Endometrial microvascular endothelial cells (primary cell): ENCODE results near the gene HOXD12. TPM values are rescaled to one million over a fixed set of nuclear protein-coding genes. Genes with fewer than 3 reads are reported as not detected.

Experiments used
- in situ Hi-C: cut with HindIII; loops from 2 replicates; pipeline ENCODE4 v1.10.0; 2017; ENCODE audit warnings: low sequenced_read_pairs, low pct_unique_long_range_greater_than_20kb; ENCODE audit errors: inconsistent ontology term
- total RNA-seq: library from RNA; depleted of rRNA; stranded (reverse); fragments of >200 nt; gene quantifications from one replicate; pipeline ENCODE4 v1.2.3, GENCODE V29; 2015; ENCODE audit errors: inconsistent ontology term

Gene HOXD12
- total RNA-seq, 1 donor from 2014 or later: not detected

GRCh38 chr2:176079831-176080539 lies 19.6 kb upstream of the HOXD12 start:
- in situ Hi-C loops: no loop called here

GRCh38 chr2:176080540-176081375 lies 18.8 kb upstream of the HOXD12 start:
- in situ Hi-C loops: no loop called here

- in situ Hi-C loops: no loop called here
Observed at GRCh38 chr2:176081376-176081836, 18.2 kb upstream of the HOXD12 start.

GRCh38 chr2:176081837-176082524 lies 17.6 kb upstream of the HOXD12 start:
- in situ Hi-C loops: no loop called here

- in situ Hi-C loops: no loop called here
Observed at GRCh38 chr2:176082525-176082823, 17.1 kb upstream of the HOXD12 start.

- in situ Hi-C loops: no loop called here
Observed at GRCh38 chr2:176082824-176083751, 16.5 kb upstream of the HOXD12 start.

- in situ Hi-C loops: no loop called here
Observed at GRCh38 chr2:176083796-176084261, 15.8 kb upstream of the HOXD12 start, which contains the start of gene EVX2. TSS of gene EVX2 (minus strand) at chr2:176083962. CDS start at chr2:176083776, 186 bp downstream.

- in situ Hi-C loops: no loop called here
Observed at GRCh38 chr2:176084611-176085119, 14.9 kb upstream of the HOXD12 start.

GRCh38 chr2:176085120-176085788 lies 14.3 kb upstream of the HOXD12 start:
- in situ Hi-C loops: no loop called here

- in situ Hi-C loops: no loop called here
Observed at GRCh38 chr2:176085861-176086771, 13.5 kb upstream of the HOXD12 start.

GRCh38 chr2:176087330-176088047 lies 12.1 kb upstream of the HOXD12 start:
- in situ Hi-C loops: no loop called here

- in situ Hi-C loops: no loop called here
Observed at GRCh38 chr2:176088048-176088936, 11.3 kb upstream of the HOXD12 start.

GRCh38 chr2:176088937-176089842 lies 10.4 kb upstream of the HOXD12 start:
- in situ Hi-C loops: no loop called here

GRCh38 chr2:176089843-176090395 lies 9.7 kb upstream of the HOXD12 start:
- in situ Hi-C loops: no loop called here
